ENCODE data around the gene FJX1.

GRCh38 chr11:35629914-35630313 is 11.7 kb downstream of the FJX1 start:
- TF ChIP-seq, protein P1, sequence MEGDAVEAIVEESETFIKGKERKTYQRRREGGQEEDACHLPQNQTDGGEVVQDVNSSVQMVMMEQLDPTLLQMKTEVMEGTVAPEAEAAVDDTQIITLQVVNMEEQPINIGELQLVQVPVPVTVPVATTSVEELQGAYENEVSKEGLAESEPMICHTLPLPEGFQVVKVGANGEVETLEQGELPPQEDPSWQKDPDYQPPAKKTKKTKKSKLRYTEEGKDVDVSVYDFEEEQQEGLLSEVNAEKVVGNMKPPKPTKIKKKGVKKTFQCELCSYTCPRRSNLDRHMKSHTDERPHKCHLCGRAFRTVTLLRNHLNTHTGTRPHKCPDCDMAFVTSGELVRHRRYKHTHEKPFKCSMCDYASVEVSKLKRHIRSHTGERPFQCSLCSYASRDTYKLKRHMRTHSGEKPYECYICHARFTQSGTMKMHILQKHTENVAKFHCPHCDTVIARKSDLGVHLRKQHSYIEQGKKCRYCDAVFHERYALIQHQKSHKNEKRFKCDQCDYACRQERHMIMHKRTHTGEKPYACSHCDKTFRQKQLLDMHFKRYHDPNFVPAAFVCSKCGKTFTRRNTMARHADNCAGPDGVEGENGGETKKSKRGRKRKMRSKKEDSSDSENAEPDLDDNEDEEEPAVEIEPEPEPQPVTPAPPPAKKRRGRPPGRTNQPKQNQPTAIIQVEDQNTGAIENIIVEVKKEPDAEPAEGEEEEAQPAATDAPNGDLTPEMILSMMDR (conservative IDR thresholded peaks at IDR 0.05; ENCODE audit: low read length) = no peak
- no peak for TF ChIP-seq EZH2phosphoT487 (IDR thresholded peaks at IDR 0.05; ENCODE audit: borderline replicate concordance, low read depth, low read length)

Measured in OCI-LY7 (cell line).